ENCODE data around the gene SMG5. TPM values are rescaled to one million over a fixed set of nuclear protein-coding genes. Genes with fewer than 3 reads are reported as not detected.

The SMG5 gene
- total and polyA plus RNA-seq, 2 donors (not counting 1 experiment from before 2014, with no cell fraction given): 18.6 to 65.9 TPM

DNA sequence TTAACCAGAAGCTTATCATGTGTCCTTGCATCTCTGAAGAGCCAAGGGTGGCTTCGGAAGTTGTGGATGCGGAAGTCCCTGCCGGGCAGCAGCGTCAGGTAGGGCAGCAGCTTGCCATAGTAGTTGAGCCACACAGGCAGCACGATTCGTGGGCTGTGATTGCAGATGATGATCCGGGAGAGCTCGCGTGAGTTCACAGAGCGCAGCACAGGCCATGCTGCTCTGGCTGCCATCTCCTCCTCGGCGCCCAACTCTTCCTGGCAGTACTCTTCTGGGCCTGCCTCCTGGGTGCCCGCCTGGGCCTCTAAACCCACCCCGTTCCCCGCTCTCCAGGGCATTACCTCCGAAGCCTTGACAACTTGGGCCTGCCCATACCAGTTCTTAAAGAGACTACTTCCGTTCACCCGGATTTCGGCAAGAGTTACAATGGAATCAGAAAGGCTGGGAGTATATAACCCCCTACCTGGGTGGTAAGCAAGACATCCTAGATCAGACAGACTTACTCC is 16.3 kb upstream of the SMG5 start, which contains the start of gene VHLL:
VHLL (minus strand) TSS at position 456 of the 506 bp plus-strand sequence; CDS start at position 338, 118 bp downstream.
- no peak within 1 kb of the TSS for H3K9ac ChIP-seq (ENCODE audit: insufficient read depth, low read length)
- no peaks in the 10 kb centered on the region for H3K9me3 ChIP-seq (ENCODE audit: control insufficient read depth, insufficient read depth, low read depth, low read length)
- no peak for TF ChIP-seq EZH2 (IDR thresholded peaks at IDR 0.05; ENCODE audit: low read length, missing control alignments)
- TF ChIP-seq, protein P1, sequence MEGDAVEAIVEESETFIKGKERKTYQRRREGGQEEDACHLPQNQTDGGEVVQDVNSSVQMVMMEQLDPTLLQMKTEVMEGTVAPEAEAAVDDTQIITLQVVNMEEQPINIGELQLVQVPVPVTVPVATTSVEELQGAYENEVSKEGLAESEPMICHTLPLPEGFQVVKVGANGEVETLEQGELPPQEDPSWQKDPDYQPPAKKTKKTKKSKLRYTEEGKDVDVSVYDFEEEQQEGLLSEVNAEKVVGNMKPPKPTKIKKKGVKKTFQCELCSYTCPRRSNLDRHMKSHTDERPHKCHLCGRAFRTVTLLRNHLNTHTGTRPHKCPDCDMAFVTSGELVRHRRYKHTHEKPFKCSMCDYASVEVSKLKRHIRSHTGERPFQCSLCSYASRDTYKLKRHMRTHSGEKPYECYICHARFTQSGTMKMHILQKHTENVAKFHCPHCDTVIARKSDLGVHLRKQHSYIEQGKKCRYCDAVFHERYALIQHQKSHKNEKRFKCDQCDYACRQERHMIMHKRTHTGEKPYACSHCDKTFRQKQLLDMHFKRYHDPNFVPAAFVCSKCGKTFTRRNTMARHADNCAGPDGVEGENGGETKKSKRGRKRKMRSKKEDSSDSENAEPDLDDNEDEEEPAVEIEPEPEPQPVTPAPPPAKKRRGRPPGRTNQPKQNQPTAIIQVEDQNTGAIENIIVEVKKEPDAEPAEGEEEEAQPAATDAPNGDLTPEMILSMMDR (conservative IDR thresholded peaks at IDR 0.05 in 1 of 2, IDR thresholded peaks at IDR 0.05 in 1 of 2; ENCODE audit: low read depth in 1 of 2, low read length in 2 of 2): no peak
- H4K20me1 ChIP-seq (ENCODE audit: control insufficient read depth, extremely low read depth, insufficient read depth, low read length): no peaks in the 10 kb centered on the region
- peaks cover 6% of the 10 kb centered on the region for H3K4me1 ChIP-seq (ENCODE audit: control insufficient read depth, extremely low read depth, insufficient read depth, low read length)
- H3K27ac ChIP-seq (ENCODE audit: insufficient read depth, low read length): no peak within 1 kb of the TSS
- no peak within 1 kb of the TSS for H3K4me3 ChIP-seq (replicated peaks in 1 of 4; ENCODE audit: control extremely low read depth in 1 of 4, insufficient read depth in 1 of 4, low read depth in 3 of 4, low read length in 4 of 4)
- H3K36me3 ChIP-seq (ENCODE audit: control insufficient read depth, insufficient read depth, low read length): no peaks in the 10 kb centered on the region
- H3K79me2 ChIP-seq (ENCODE audit: control insufficient read depth, insufficient read depth, low read length): peaks cover 6% of the 10 kb centered on the region
- H2AFZ ChIP-seq (ENCODE audit: low read length): no peak within 1 kb of the TSS
- H3K4me2 ChIP-seq (ENCODE audit: extremely low read depth, insufficient read depth, low read length): no peak within 1 kb of the TSS
- DNase-seq (ENCODE audit: low read depth in 2 of 2): no peak
- H3K27me3 ChIP-seq (ENCODE audit: control insufficient read depth, insufficient read depth, low read length): no peaks in the 10 kb centered on the region

DNA sequence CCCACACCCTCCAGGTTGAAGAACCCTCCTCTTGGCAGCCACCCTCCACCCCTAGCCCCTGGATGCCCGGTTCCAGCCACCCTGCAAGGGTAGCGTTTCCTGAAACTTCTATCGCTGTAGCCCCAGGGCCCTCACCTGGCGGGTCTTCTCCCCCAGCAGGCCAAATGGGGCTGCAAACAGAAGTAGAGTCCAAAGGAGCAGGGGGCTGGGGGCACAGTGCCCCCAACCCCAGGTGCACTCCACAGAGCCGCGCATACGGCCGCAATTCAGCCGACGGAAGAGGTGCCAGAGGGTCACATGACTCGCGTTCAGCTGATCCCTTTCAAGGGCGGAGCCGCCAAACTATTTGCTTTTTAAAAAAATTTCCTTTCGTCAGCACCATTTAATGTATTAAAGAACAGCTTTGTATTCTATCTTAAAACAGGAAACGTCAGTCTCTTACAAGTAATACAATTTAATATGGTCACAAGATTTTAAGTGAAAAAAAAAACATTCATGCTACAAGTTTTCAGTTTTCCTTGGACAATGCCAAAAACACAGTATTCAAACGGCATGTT is 12.8 kb upstream of the SMG5 start, which contains the start of gene GLMP:
GLMP (minus strand) TSS at position 289 of the 557 bp plus-strand sequence; CDS start at position 255, 34 bp downstream.
- Histone ChIP-seq H3K4me3 (replicated peaks in 1 of 4; ENCODE audit: control extremely low read depth in 1 of 4, insufficient read depth in 1 of 4, low read depth in 3 of 4, low read length in 4 of 4) (peak within 1 kb of the TSS; percentile 54 to 91 (median 82)), H3K4me2 (ENCODE audit: extremely low read depth, insufficient read depth, low read length) (peak within 1 kb of the TSS; percentile 90), H3K9ac (ENCODE audit: insufficient read depth, low read length) (peak within 1 kb of the TSS; percentile 62), H2AFZ (ENCODE audit: low read length) (peak within 1 kb of the TSS; percentile 95), H4K20me1 (ENCODE audit: control insufficient read depth, extremely low read depth, insufficient read depth, low read length) (no peaks in the 10 kb centered on the region), H3K27ac (ENCODE audit: insufficient read depth, low read length) (peak within 1 kb of the TSS; percentile 23), H3K36me3 (ENCODE audit: control insufficient read depth, insufficient read depth, low read length) (peaks cover 4% of the 10 kb centered on the region), H3K9me3 (ENCODE audit: control insufficient read depth, insufficient read depth, low read depth, low read length) (no peaks in the 10 kb centered on the region), H3K27me3 (ENCODE audit: control insufficient read depth, insufficient read depth, low read length) (no peaks in the 10 kb centered on the region), H3K4me1 (ENCODE audit: control insufficient read depth, extremely low read depth, insufficient read depth, low read length) (peaks cover 8% of the 10 kb centered on the region), H3K79me2 (ENCODE audit: control insufficient read depth, insufficient read depth, low read length) (peaks cover 6% of the 10 kb centered on the region)
- peak; percentile 58 to 81 for DNase-seq (ENCODE audit: low read depth in 2 of 2)
- no peak for TF ChIP-seq EZH2 (IDR thresholded peaks at IDR 0.05; ENCODE audit: low read length, missing control alignments)
- TF ChIP-seq, protein P1 (conservative IDR thresholded peaks at IDR 0.05 in 1 of 2, IDR thresholded peaks at IDR 0.05 in 1 of 2; ENCODE audit: low read depth in 1 of 2, low read length in 2 of 2): no peak

DNA sequence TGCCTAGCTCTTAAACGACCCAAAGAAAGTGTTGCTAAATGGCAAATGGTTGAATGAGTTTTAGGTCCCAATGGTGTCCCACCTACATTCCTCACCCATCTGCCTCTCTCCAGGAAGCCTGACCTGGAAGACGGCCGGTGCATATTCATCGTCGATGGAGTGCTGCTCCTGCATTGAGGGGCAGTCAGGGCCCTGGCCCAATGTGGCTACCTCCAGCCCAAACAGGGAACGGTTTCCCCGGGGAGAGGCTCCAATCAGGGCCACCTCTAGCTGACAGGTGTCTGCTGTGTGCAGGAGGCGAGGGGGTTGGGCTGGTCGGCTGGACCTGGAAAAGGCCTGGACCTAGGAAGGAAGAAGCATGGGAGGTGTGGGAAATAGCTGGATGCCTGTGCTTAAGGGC is 11.3 kb upstream of the SMG5 start:
- Histone ChIP-seq H3K9me3 (ENCODE audit: control insufficient read depth, insufficient read depth, low read depth, low read length) (no peaks in the 10 kb centered on the region), H3K9ac (ENCODE audit: insufficient read depth, low read length) (no peak overlapping the region), H3K79me2 (ENCODE audit: control insufficient read depth, insufficient read depth, low read length) (peaks cover 6% of the 10 kb centered on the region), H3K4me1 (ENCODE audit: control insufficient read depth, extremely low read depth, insufficient read depth, low read length) (peaks cover 8% of the 10 kb centered on the region), H3K4me2 (ENCODE audit: extremely low read depth, insufficient read depth, low read length) (no peak overlapping the region), H3K4me3 (replicated peaks in 1 of 4; ENCODE audit: control extremely low read depth in 1 of 4, insufficient read depth in 1 of 4, low read depth in 3 of 4, low read length in 4 of 4) (peak overlapping the region in 1 of 4 experiments; percentile 89), H3K36me3 (ENCODE audit: control insufficient read depth, insufficient read depth, low read length) (peaks cover 4% of the 10 kb centered on the region), H3K27me3 (ENCODE audit: control insufficient read depth, insufficient read depth, low read length) (no peaks in the 10 kb centered on the region), H4K20me1 (ENCODE audit: control insufficient read depth, extremely low read depth, insufficient read depth, low read length) (no peaks in the 10 kb centered on the region), H3K27ac (ENCODE audit: insufficient read depth, low read length) (no peak overlapping the region), H2AFZ (ENCODE audit: low read length) (no peak overlapping the region)
- TF ChIP-seq, protein P1 (conservative IDR thresholded peaks at IDR 0.05 in 1 of 2, IDR thresholded peaks at IDR 0.05 in 1 of 2; ENCODE audit: low read depth in 1 of 2, low read length in 2 of 2): no peak
- TF ChIP-seq EZH2 (IDR thresholded peaks at IDR 0.05; ENCODE audit: low read length, missing control alignments): no peak
- no peak for DNase-seq (ENCODE audit: low read depth in 2 of 2)
